PC-9 (cell line): ENCODE data around the gene USP26. TPM values are rescaled to one million over a fixed set of nuclear protein-coding genes. Genes with fewer than 3 reads are reported as not detected.

ENCODE experiments used
- BruUV-seq: library from RNA; stranded (reverse); fragments of 400-500 nt; replicated peaks from 2 replicates; lab custom pipeline; 2021; lab: Mats Ljungman, UMichigan
- CTCF ChIA-PET: fragments of 300-600 bp; sonication (Branson Sonifier 250); formaldehyde crosslinking; loops from one replicate; lab custom pipeline; 2022; ENCODE audit warnings: antibody characterized with exemption; lab: Charles Lee
- POLR2A ChIA-PET: fragments of 300-600 bp; sonication (Branson Sonifier 250); formaldehyde crosslinking; loops from one replicate; lab custom pipeline; 2022; ENCODE audit warnings: antibody characterized with exemption; ENCODE audit not compliant: unreplicated experiment; lab: Charles Lee
- DNase-seq, 2 experiments: peaks; one replicate each; pipeline versions ENCODE4 v3.0.0 to v3.0.0-alpha.2; 2015 to 2022; ENCODE audit warnings: mixed read lengths in 1 of 2
- H2AFZ ChIP-seq: fragments of 200-600 bp; sonication (generic); 2 replicates; pipeline ENCODE4 v1.8.1; 2017; ENCODE audit warnings: antibody characterized with exemption
- H3F3A ChIP-seq: fragments of 200-600 bp; sonication (generic); 2 replicates; pipeline ENCODE4 v1.8.1; 2017; ENCODE audit warnings: antibody characterized with exemption, mild to moderate bottlenecking, low read depth; ENCODE audit not compliant: insufficient read depth
- H3K27ac ChIP-seq: fragments of 200-600 bp; sonication (generic); 2 replicates; pipeline ENCODE4 v1.6.1; 2016; ENCODE audit warnings: mixed run types
- H3K27me3 ChIP-seq: fragments of 200-600 bp; sonication (generic); 2 replicates; pipeline ENCODE4 v1.6.1; 2016; ENCODE audit warnings: low read depth, mixed run types; ENCODE audit not compliant: insufficient read depth
- H3K36me3 ChIP-seq: fragments of 200-600 bp; sonication (generic); 2 replicates; pipeline ENCODE4 v1.6.1; 2016; ENCODE audit warnings: low read depth, mixed run types
- H3K4me1 ChIP-seq: fragments of 200-600 bp; sonication (generic); replicated peaks from 2 replicates; pipeline ENCODE4 v1.6.1; 2016; ENCODE audit warnings: mixed run types; ENCODE audit not compliant: insufficient read depth
- H3K4me2 ChIP-seq: fragments of 200-600 bp; sonication (generic); 2 replicates; pipeline ENCODE4 v1.6.1; 2017; ENCODE audit warnings: mixed run types
- H3K4me3 ChIP-seq: fragments of 200-600 bp; sonication (generic); 2 replicates; pipeline ENCODE4 v1.6.1; 2016; ENCODE audit warnings: mixed run types
- H3K79me2 ChIP-seq: fragments of 200-600 bp; sonication (generic); 2 replicates; pipeline ENCODE4 v1.6.1; 2017; ENCODE audit warnings: low read depth, mixed run types
- H3K9me2 ChIP-seq: fragments of 200-600 bp; sonication (generic); 2 replicates; pipeline ENCODE4 v1.8.1; 2017; ENCODE audit warnings: mild to moderate bottlenecking; ENCODE audit not compliant: insufficient read depth
- H3K9me3 ChIP-seq: fragments of 200-600 bp; sonication (generic); 2 replicates; pipeline ENCODE4 v1.8.1; 2016; ENCODE audit warnings: low read depth; ENCODE audit not compliant: insufficient read depth
- H4K20me1 ChIP-seq: fragments of 200-600 bp; sonication (generic); 2 replicates; pipeline ENCODE4 v1.8.1; 2017; ENCODE audit not compliant: insufficient read depth
- CTCF ChIP-seq: fragments of 200-600 bp; sonication (generic); conservative IDR thresholded peaks from 2 replicates; pipeline ENCODE4 v1.6.1; 2017; ENCODE audit warnings: mixed run types, antibody characterized with exemption, mild to moderate bottlenecking, moderate library complexity
- EZH2 ChIP-seq: fragments of 200-600 bp; sonication (generic); IDR thresholded peaks from 2 replicates; pipeline ENCODE4 v1.8.0; 2017; ENCODE audit warnings: antibody characterized with exemption, low read depth
- intact Hi-C: fragments of 100-400 bp; cut with micrococcal nuclease; formaldehyde crosslinking; loops from one replicate; pipeline ENCODE4 v1.10.0; 2022; ENCODE audit not compliant: unreplicated experiment
- total RNA-seq: library from RNA; stranded (reverse); gene quantifications from 2 replicates; pipeline ENCODE4 v1.2.3, GENCODE V29; 2021

The USP26 gene
- total RNA-seq, 1 experiment from 2014 or later, result not detected

- CTCF ChIA-PET, result interaction anchor here (0.8 kb wide), 1 partner anchor 168 kb away, joined by 4 read pairs; no protein-coding TSS in a partner anchor
- H3K9me3 ChIP-seq, result no peaks in the 10 kb centered on the region
- H3K4me2 ChIP-seq, result no peak overlapping the region
- H3K4me1 ChIP-seq, result no peaks in the 10 kb centered on the region
- intact Hi-C loops, result loop anchor here (1.0 kb wide), 2 partner anchors 167 to 665 kb away; no protein-coding TSS in a partner anchor
- no peak overlapping the region for H3K27ac ChIP-seq
- DNase-seq, result no peak
- no peaks in the 10 kb centered on the region for H3K27me3 ChIP-seq
- H3K36me3 ChIP-seq, result no peaks in the 10 kb centered on the region
- no peaks in the 10 kb centered on the region for H3F3A ChIP-seq
- TF ChIP-seq CTCF (no peak), EZH2 (no peak)
- H3K4me3 ChIP-seq, result no peak overlapping the region
- 0 out of 2 replicates have a peak, but pooled peaks cover 3% of the 10 kb centered on the region for H4K20me1 ChIP-seq
- no TSS peak for BruUV-seq
- no peak overlapping the region for H2AFZ ChIP-seq
- H3K79me2 ChIP-seq, result no peaks in the 10 kb centered on the region
- no peaks in the 10 kb centered on the region for H3K9me2 ChIP-seq
- POLR2A ChIA-PET, result no interaction called here
Measured at GRCh38 chrX:133005616-133006015, 91.3 kb downstream of the USP26 start.

GRCh38 chrX:133005042-133005441 lies 91.9 kb downstream of the USP26 start:
- no peak overlapping the region for H2AFZ ChIP-seq
- H3K9me2 ChIP-seq, result no peaks in the 10 kb centered on the region
- intact Hi-C loops, result loop anchor here (1.0 kb wide), 2 partner anchors 167 to 665 kb away; no protein-coding TSS in a partner anchor
- DNase-seq, result peak; percentile 4 to 36
- no peaks in the 10 kb centered on the region for H3K36me3 ChIP-seq
- H3K4me2 ChIP-seq, result no peak overlapping the region
- TF ChIP-seq EZH2 (no peak), CTCF (peak; percentile 92)
- no peaks in the 10 kb centered on the region for H3K4me1 ChIP-seq
- no TSS peak for BruUV-seq
- no peaks in the 10 kb centered on the region for H3K27me3 ChIP-seq
- no peaks in the 10 kb centered on the region for H3F3A ChIP-seq
- H3K27ac ChIP-seq, result no peak overlapping the region
- POLR2A ChIA-PET, result no interaction called here
- no peaks in the 10 kb centered on the region for H3K9me3 ChIP-seq
- no peaks in the 10 kb centered on the region for H3K79me2 ChIP-seq
- CTCF ChIA-PET, result interaction anchor here (0.6 to 0.8 kb wide), 2 partner anchors 168 to 674 kb away, joined by 3 to 4 read pairs; no protein-coding TSS in a partner anchor
- no peak overlapping the region for H3K4me3 ChIP-seq
- 0 out of 2 replicates have a peak, but pooled peaks cover 3% of the 10 kb centered on the region for H4K20me1 ChIP-seq

- Histone ChIP-seq H3F3A (no peaks in the 10 kb centered on the region), H3K4me1 (no peaks in the 10 kb centered on the region), H3K4me2 (no peak overlapping the region), H3K9me2 (no peaks in the 10 kb centered on the region; the same call in 1 of the 2 replicates), H3K4me3 (no peak overlapping the region), H4K20me1 (no peaks in the 10 kb centered on the region), H3K27ac (no peak overlapping the region), H3K79me2 (no peaks in the 10 kb centered on the region), H2AFZ (no peak overlapping the region), H3K36me3 (no peaks in the 10 kb centered on the region), H3K27me3 (no peaks in the 10 kb centered on the region), H3K9me3 (no peaks in the 10 kb centered on the region)
- CTCF ChIA-PET, result no interaction called here
- TF ChIP-seq CTCF (no peak), EZH2 (no peak)
- intact Hi-C loops, result no loop called here
- DNase-seq, result no peak
- POLR2A ChIA-PET, result no interaction called here
- no TSS peak for BruUV-seq
Measured at GRCh38 chrX:132999209-132999608, 97.7 kb downstream of the USP26 start.
